Gastroesophageal sphincter (tissue), 3 donors: Measurements from ENCODE around the gene BLOC1S5.
"Not testable (repeated sequence)": the region's sequence is repeated elsewhere in the genome, so short reads cannot be mapped to it uniquely, and the experiment has no call there.

Experiments used
- CTCF ChIP-seq, 4 experiments: fragments of 200-600 bp in 2 of 4; fragments of 450-650 bp in 2 of 4; sonication (generic) in 1 of 4; IDR thresholded peaks; one replicate each; pipeline ENCODE4 v1.5.1; 2017 to 2019; ENCODE audit warnings: antibody characterized with exemption in 4 of 4, mild to moderate bottlenecking in 2 of 4, moderate library complexity in 2 of 4
- EP300 ChIP-seq: sonication (generic); formaldehyde crosslinking; IDR thresholded peaks from one replicate; pipeline ENCODE4 v1.6.1; 2017; ENCODE audit warnings: antibody characterized with exemption, mild to moderate bottlenecking
- POLR2A ChIP-seq, 2 donors: fragments of 450-650 bp; IDR thresholded peaks; one replicate each; pipeline ENCODE4 v1.6.1; 2017; ENCODE audit warnings: antibody characterized with exemption in 2 of 2, mild to moderate bottlenecking in 2 of 2, moderate library complexity in 1 of 2
- POLR2AphosphoS5 ChIP-seq: sonication (generic); formaldehyde crosslinking; IDR thresholded peaks from one replicate; pipeline ENCODE4 v1.6.1; 2017; ENCODE audit warnings: antibody characterized with exemption

- TF ChIP-seq CTCF (IDR thresholded peaks at IDR 0.05); POLR2A (IDR thresholded peaks at IDR 0.05); POLR2AphosphoS5; EP300: not testable (repeated sequence)
These were observed 80.2 kb downstream of the BLOC1S5 start for GRCh38 chr6:7983967-7984366.
